Chondrocyte (in vitro differentiated cells): ENCODE results near the gene NRP1. TPM values are rescaled to one million over a fixed set of nuclear protein-coding genes. Genes with fewer than 3 reads are reported as not detected.

Source experiments
- DNase-seq: peaks from one replicate; pipeline ENCODE4 v3.0.0; 2021; ENCODE audit warnings: mixed read lengths, low spot score
- H3K27ac Mint-ChIP-seq: one replicate; pipeline ENCODE4 v1.8.0; 2021; ENCODE audit warnings: mild to moderate bottlenecking, moderate library complexity, mixed read lengths; ENCODE audit not compliant: unreplicated experiment
- H3K27me3 Mint-ChIP-seq: 2 replicates; pipeline ENCODE4 v1.8.0; 2021; ENCODE audit warnings: low read depth, mixed read lengths
- H3K36me3 Mint-ChIP-seq: 2 replicates; pipeline ENCODE4 v1.8.0; 2021; ENCODE audit warnings: low read depth, mixed read lengths
- H3K4me1 Mint-ChIP-seq: 2 replicates; pipeline ENCODE4 v1.8.0; 2021; ENCODE audit warnings: low read depth, mild to moderate bottlenecking, mixed read lengths
- H3K4me3 Mint-ChIP-seq: one replicate; pipeline ENCODE4 v1.8.0; 2021; ENCODE audit warnings: mild to moderate bottlenecking, moderate library complexity, mixed read lengths; ENCODE audit not compliant: unreplicated experiment
- H3K9me3 Mint-ChIP-seq: 2 replicates; pipeline ENCODE4 v1.8.0; 2021; ENCODE audit warnings: low read depth, mixed read lengths
- CTCF ChIP-seq: fragments of 200-600 bp; sonication (generic); IDR thresholded peaks from 2 replicates; pipeline ENCODE4 v1.5.0; 2021; ENCODE audit warnings: antibody characterized with exemption, mild to moderate bottlenecking, moderate library complexity
- total RNA-seq: library from RNA; stranded (reverse); gene quantifications from 3 replicates; pipeline ENCODE4 v1.2.1, GENCODE V29; 2021

Gene NRP1
- total RNA-seq, 1 donor from 2014 or later = 122 TPM

- no peak for DNase-seq
- H3K4me1 Mint-ChIP-seq = peaks cover 30% of the 10 kb centered on the region
- H3K36me3 Mint-ChIP-seq = peaks cover 3% of the 10 kb centered on the region
- no peak overlapping the region for H3K27ac Mint-ChIP-seq
- H3K9me3 Mint-ChIP-seq = no peaks in the 10 kb centered on the region
- TF ChIP-seq CTCF = no peak
- H3K4me3 Mint-ChIP-seq = no peak overlapping the region
- no peaks in the 10 kb centered on the region for H3K27me3 Mint-ChIP-seq
Measured at GRCh38 chr10:33153968-33154327, 180.5 kb downstream of the NRP1 start.

GRCh38 chr10:33153251-33153967 lies 181.1 kb downstream of the NRP1 start:
- H3K4me1 Mint-ChIP-seq = peaks cover 30% of the 10 kb centered on the region
- DNase-seq = no peak
- peaks cover 3% of the 10 kb centered on the region for H3K36me3 Mint-ChIP-seq
- H3K27me3 Mint-ChIP-seq = no peaks in the 10 kb centered on the region
- H3K9me3 Mint-ChIP-seq = no peaks in the 10 kb centered on the region
- no peak overlapping the region for H3K27ac Mint-ChIP-seq
- H3K4me3 Mint-ChIP-seq = no peak overlapping the region
- no peak for TF ChIP-seq CTCF

- Mint-ChIP-seq H3K27me3 (no peaks in the 10 kb centered on the region), H3K36me3 (peaks cover 3% of the 10 kb centered on the region), H3K27ac (no peak overlapping the region), H3K9me3 (no peaks in the 10 kb centered on the region), H3K4me3 (no peak overlapping the region), H3K4me1 (peaks cover 30% of the 10 kb centered on the region)
- no peak for DNase-seq
- no peak for TF ChIP-seq CTCF
Measured at GRCh38 chr10:33152750-33153149, 181.7 kb downstream of the NRP1 start.

GRCh38 chr10:33152146-33152545 lies 182.3 kb downstream of the NRP1 start:
- no peak for DNase-seq
- no peaks in the 10 kb centered on the region for H3K27me3 Mint-ChIP-seq
- no peaks in the 10 kb centered on the region for H3K9me3 Mint-ChIP-seq
- no peak overlapping the region for H3K4me3 Mint-ChIP-seq
- H3K4me1 Mint-ChIP-seq = peaks cover 25% of the 10 kb centered on the region
- H3K36me3 Mint-ChIP-seq = peaks cover 3% of the 10 kb centered on the region
- no peak overlapping the region for H3K27ac Mint-ChIP-seq
- TF ChIP-seq CTCF = no peak

- Mint-ChIP-seq H3K27me3 (no peaks in the 10 kb centered on the region), H3K4me1 (peaks cover 22% of the 10 kb centered on the region), H3K36me3 (peaks cover 3% of the 10 kb centered on the region), H3K9me3 (no peaks in the 10 kb centered on the region), H3K4me3 (no peak overlapping the region), H3K27ac (no peak overlapping the region)
- TF ChIP-seq CTCF = no peak
- DNase-seq = no peak
Measured at GRCh38 chr10:33151344-33151864, 183.1 kb downstream of the NRP1 start.
